T-helper 1 cell treated with Interleukin-12 subunit alpha and Interleukin-12 subunit beta and Interleukin-4 antibody, amounts not matched to agents 30 ng/mL and 1 ng/mL, for 36 hours (primary cell): ENCODE measurements around the gene RER1. TPM values are rescaled to one million over a fixed set of nuclear protein-coding genes. Genes with fewer than 3 reads are reported as not detected.

Source experiments
- intact Hi-C: fragments of 100-400 bp; cut with micrococcal nuclease; formaldehyde crosslinking; loops from one replicate; pipeline ENCODE4 v1.15.1; 2024
- total RNA-seq: library from RNA; stranded (reverse); gene quantifications from 2 replicates; pipeline ENCODE4 v1.2.3, GENCODE V29; 2022

The RER1 gene
- 144 and 162 TPM in 2 replicates for total RNA-seq

GRCh38 chr1:2391041-2391930 is at the start of gene RER1, which contains the start of gene MORN1:
Gene RER1 (plus strand): TSS chr1:2391841. CDS start chr1:2395791, 3,950 bp downstream.
Gene MORN1 (minus strand): TSS chr1:2391554. CDS start chr1:2391533, 21 bp downstream.
- intact Hi-C loops = loop anchor here (1.0 to 10.0 kb wide), 12 partner anchors 21 to 1511 kb away; partner anchors contain the start of genes C1orf174, CEP104, DFFB and PANK4

GRCh38 chr1:2342384-2343022 is 49.1 kb upstream of the RER1 start:
- intact Hi-C loops = no loop called here

- intact Hi-C loops = no loop called here
Observed at GRCh38 chr1:2343023-2343935, 48.4 kb upstream of the RER1 start.

- intact Hi-C loops = no loop called here
Observed at GRCh38 chr1:2344121-2344681, 47.4 kb upstream of the RER1 start.

- intact Hi-C loops = no loop called here
Observed at GRCh38 chr1:2344744-2345296, 46.8 kb upstream of the RER1 start.

GRCh38 chr1:2345297-2346075 is 46.2 kb upstream of the RER1 start:
- intact Hi-C loops = no loop called here

GRCh38 chr1:2346691-2347408 is 44.8 kb upstream of the RER1 start:
- intact Hi-C loops = no loop called here

- intact Hi-C loops = no loop called here
Observed at GRCh38 chr1:2347409-2347785, 44.2 kb upstream of the RER1 start.

GRCh38 chr1:2347896-2348295 is 43.7 kb upstream of the RER1 start:
- intact Hi-C loops = no loop called here

- intact Hi-C loops = no loop called here
Observed at GRCh38 chr1:2348346-2349325, 43.0 kb upstream of the RER1 start.

GRCh38 chr1:2349806-2350205 is 41.8 kb upstream of the RER1 start:
- intact Hi-C loops = no loop called here

GRCh38 chr1:2350501-2350900 is 41.1 kb upstream of the RER1 start:
- intact Hi-C loops = no loop called here

GRCh38 chr1:2350911-2351655 is 40.6 kb upstream of the RER1 start:
- intact Hi-C loops = no loop called here

GRCh38 chr1:2351723-2352122 is 39.9 kb upstream of the RER1 start:
- intact Hi-C loops = no loop called here

- intact Hi-C loops = no loop called here
Observed at GRCh38 chr1:2352341-2352896, 39.2 kb upstream of the RER1 start.

- intact Hi-C loops = no loop called here
Observed at GRCh38 chr1:2352897-2353550, 38.6 kb upstream of the RER1 start.
